HG02884 (cell line): ENCODE data around the gene RBM48.
"Not testable (repeated sequence)": the region's sequence is repeated elsewhere in the genome, so short reads cannot be mapped to it uniquely, and the experiment has no call there.

ENCODE experiments used
- ATAC-seq: cut with Tn5 transposase; IDR thresholded peaks from one replicate; pipeline ENCODE4 v1.9.1; 2021; ENCODE audit warnings: mild to moderate bottlenecking, moderate library complexity; ENCODE audit not compliant: unreplicated experiment

RBM48 gene

DNA sequence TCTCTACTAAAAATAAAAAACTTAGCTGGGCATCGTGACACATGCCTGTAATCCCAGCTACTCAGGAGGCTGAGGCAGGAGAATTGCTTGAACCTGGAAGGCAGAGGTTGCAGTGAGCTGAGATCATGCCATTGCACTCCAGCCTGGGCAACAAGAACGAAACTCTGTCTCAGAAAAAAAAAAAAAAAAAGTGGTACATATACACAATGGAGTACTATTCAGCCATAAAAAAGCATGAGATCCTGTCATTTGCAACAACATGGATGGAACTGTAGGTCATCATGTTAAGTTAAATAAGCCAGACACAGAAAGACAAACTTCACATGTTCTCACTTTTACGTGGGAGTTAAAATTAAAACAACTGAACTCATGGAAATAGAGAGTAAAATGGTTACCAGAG is 14.9 kb downstream of the RBM48 start:
- ATAC-seq, result not testable (repeated sequence)

DNA sequence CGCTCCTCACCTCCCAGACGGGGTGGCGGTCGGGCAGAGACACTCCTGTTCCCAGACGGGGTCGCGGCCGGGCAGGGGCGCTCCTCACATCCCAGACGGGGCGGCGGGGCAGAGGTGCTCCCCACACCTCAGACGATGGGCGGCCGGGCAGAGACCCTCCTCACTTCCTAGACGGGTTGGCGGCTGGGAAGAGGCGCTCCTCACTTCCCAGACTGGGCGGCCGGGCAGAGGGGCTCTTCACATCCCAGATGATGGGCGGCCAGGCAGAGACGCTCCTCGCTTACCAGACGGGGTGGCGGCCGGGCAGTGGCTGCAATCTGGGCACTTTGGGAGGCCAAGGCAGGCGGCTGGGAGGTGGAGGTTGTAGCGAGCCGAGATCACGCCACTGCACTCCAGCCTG is 16.5 kb downstream of the RBM48 start:
- not testable (repeated sequence) for ATAC-seq

DNA sequence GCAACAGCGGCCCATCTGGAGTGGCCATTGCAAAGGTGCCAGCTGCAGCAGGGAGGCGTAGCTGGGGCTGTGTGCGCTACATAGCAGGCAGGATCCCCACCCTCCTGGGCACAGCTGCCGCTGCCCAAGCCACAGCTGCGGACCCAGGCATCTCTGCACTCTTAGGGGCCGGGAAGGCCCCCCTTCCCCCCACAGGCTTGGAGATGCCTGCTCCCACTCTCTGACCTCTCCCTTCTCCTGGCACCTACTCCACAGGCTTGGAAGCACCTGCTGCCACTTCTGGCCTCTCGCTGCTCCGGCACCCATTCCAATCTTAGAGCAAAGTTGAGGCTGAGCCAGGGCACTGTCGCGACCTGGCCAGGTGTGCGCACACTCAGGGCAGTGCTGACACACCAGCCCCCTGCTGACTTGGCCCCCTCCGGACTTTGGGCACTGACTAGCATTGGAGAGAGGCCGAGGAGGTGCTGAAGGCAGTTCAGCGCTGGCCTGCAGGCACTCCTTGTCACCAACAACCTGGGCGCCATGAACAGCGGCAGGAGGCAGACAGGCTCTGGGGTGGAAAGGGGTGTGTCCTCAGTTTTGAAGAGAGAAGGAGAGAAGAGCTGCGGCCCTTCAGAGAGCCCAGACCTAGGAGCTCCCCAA is 18.4 kb downstream of the RBM48 start:
- no peak for ATAC-seq

DNA sequence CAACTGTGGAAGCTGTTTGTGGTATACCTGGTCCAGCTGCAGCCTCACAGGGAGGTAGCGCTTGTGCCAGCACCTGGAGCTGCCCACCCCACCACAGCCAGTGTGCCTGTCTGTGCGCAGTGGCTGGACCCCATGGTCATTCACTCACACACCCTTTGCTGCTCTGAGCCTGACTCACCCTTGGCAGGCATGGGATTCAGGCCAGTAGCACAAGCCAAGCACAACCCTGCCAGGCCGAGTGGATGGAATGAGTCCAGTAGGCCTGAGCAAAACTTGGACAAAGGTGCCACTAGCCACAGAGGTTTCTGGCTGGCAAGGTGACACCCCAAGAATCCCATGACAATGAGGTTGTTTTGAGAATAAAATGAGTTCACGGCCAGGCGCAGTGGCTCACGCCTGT is 19.0 kb downstream of the RBM48 start:
- no peak for ATAC-seq

DNA sequence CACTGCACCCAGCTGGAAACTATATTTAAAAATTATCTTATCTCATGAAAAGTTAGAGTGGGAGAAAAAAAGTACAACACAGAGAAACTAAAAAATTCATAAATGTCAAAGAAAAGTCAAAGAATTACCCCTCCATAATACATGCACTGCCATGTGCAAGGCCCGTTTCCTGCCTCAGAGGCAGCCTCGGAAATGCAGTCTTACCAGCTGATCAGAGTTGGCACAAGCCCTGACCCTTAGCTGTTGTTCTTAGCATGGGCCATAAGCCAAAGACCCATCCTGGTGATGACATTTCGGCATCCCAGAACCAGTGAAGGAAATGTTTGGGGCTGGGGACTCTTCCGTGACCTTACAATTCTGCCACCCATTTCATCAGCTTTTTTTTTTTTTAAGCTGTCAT is 21.6 kb downstream of the RBM48 start:
- ATAC-seq, result no peak

DNA sequence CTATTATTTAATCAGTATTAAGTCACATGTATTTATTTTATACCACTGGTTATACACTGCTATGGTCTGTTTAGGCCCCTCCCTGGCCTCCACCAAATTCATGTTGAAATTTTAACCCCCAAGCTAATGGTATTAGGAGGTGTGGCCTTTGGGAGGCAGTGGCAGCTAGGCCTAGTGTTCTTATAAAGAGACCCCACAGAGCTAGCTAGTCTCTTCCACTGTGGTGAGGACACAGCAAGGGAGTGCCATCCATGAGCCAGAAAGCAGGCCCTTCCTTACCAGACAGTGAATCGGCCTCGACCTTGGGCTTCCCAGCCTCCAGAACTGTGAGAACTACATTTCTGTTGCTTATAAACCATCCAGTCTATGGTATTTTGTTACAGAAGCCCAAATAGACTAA is 28.7 kb downstream of the RBM48 start:
- ATAC-seq, result no peak

DNA sequence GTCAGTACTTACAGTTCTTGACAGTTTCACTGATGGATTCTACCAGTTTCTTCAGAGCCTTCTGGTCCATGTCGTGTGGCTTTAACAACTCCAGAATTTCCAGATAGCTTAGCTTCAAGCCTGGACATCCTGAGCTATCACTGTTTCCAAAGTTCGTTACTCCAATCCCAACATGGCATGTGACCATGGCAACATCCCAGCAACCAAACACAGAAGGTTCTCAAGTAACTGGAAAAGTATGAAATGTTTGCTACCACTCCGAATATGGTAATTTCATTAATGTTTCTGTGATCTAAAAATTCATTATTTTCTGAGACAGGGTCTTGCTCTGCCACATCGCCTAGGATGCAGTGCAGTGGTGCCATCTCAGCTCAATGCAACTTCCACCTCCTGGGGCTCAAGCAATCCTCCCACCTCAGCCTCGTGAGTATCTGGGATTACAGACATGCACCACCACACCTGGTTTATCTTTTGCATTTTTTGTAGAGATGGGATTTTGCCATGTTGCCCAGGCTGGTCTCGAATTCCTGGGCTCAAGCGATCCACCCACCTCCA is 29.3 kb downstream of the RBM48 start:
- no peak for ATAC-seq

DNA sequence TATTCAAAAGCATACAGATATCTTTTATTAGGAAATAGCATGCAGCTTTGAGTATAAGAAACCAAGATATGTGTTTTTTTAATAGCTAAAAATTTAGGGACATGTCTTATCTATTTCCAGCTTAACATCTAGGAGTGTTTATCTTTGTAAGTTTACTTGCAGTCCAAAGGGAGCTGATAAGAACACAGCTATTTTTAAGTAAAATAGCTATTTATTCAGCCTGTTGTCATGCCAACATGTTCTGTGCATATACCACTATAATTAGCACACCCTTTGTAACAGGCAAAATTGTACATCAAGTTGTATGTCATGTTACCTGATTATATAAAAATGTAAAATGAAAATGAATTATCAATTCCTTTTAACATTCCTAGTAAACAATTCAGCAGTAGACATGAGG is 32.0 kb downstream of the RBM48 start:
- no peak for ATAC-seq

DNA sequence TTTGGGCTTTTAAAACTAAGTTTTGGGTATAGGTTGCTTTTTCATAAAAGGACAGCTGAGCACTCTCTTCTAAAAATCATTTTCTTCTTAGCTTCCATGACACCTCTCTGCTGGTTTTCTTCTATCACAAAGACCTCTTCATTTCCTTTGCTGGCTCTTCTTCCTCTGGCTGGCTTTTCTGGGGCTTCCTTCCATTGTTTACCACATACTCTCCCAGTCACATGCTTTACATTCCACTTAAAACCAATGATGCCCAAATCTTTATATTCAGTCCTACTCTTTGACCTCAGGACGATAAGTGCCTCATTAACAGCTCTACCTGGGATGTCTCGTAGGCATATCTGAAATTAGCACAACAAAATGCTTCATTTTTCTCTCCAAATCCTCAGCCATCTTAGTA is 34.8 kb downstream of the RBM48 start:
- ATAC-seq, result no peak

DNA sequence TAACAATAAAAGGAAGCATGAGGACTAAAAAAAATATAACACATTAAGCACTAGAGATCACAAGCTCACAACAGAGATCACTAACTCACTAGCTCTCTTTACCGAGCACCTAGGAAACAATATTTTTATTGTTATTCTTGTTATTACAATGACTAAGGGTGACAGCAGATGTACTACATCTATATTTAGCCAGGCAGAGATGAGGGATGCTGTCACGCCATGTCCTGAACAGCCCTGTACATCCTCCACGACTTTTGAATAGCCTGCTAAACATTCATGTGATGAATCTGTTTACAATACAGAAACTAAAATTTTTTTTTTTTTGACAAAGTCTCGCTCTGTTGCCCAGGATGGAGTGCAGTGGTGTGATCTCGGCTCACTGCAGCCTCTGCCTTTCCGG is 38.9 kb downstream of the RBM48 start:
- no peak for ATAC-seq

DNA sequence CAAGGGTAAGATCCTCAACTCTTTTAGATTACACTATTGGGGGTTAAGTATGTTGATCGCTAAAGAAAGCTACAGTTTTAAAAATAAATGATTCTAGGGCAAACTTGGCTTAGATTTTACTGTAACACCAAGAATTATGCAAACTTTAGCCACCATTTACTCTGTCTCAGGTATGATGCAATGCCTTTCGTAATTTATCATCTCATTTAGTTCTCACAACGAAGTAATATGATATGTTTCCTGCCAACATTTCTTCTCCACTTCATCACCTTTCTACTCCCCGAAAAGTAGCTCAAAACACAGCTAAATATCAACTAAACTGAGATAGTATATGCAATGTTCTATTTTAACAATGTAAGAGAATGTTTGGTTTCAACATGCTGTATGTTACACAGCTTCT is 40.5 kb downstream of the RBM48 start:
- ATAC-seq, result no peak

DNA sequence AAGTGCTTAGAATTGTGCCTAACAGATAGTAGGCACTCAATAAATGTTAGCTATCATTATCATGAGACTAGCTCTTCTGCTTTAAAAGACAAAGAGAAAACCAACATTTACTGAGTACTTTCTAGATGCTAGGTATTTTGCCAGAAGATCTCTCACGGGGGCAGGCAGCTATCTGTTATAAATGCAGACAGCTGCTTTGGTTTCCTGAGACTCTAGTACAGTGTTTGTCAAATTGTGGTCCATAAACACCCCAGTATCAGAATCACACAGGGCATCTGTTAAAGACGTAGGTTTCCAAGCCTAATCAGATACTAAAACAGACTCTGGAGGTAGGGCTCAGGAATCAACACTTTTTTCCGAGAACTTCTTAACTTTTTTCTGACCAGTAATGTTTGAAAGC is 47.7 kb downstream of the RBM48 start:
- ATAC-seq, result no peak

DNA sequence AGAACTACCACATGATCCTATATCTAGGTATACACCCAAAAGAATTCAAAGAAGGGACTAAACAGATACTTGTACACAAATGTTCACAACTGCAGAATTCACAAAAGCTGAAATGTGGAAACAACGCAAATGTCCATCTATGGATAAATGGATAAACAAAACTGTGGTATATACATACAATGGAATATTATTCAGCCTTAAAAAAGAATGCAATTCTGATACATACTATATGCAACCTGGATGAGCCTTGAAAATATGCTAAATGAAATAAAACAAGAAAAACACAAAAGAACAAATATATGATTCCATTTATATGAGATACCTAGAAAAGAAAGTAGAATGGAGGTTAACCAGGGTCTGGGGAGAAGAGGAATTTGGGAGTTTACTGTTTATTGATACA is 54.4 kb downstream of the RBM48 start:
- ATAC-seq, result no peak

DNA sequence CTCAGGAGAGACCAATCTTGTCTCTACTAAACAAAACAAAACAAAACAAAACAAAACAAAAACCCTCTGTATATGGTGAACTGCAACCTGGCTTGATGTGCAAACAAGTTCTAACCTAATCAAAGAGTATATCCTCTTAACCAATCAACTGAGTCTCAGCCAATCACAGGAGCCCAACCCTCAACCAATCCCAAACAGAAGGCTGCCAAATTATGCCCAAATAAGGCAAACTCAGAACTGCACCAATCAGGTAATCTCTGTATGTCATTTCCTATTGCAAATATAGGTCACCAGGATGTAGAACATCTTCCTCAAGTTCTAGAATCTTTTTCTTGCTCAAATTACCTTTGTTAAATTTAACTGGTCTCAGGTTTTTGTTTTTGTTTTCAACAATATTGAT is 56.4 kb downstream of the RBM48 start:
- ATAC-seq, result no peak

DNA sequence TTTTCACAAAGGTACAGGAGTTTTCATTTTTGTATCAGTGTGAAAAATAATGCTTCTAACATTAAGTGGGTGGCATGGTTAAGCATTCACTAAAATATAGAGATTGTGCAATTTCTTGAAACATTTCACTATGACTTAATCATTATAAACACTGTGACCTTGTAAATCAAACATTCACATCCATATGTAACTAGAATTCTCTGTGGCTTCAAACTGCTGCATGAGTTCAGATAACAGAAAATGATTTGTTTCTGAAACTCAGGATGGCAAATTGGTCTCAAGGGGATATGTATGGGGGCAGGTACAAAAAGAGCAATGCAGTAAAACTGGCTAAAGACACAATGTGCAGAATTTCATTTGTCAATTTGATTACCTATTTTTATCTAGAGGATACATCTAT is 57.8 kb downstream of the RBM48 start:
- no peak for ATAC-seq

DNA sequence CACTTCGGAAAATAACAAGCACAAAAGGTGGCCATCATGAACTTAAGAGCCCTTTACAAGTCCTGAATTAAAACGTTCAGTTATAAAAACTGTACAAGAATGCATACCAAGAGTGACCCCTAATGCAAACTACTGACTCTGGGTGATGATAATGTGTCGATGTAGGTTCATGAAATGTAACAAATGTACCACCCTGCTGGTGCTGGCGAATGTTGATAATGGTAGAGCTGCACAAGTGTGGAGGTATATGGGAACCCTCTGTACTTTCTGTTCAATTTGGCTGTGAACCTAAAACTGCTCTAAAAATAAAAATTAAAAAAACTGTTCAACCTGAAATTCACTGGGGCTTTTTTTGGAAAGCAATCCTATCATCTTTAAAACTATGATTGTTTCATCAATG is 58.2 kb downstream of the RBM48 start:
- ATAC-seq, result no peak
